Activated T-cell treated with anti-CD3 and anti-CD28 coated beads, Interleukin-2, amount 50 U/mL, for 48 hours (primary cell): ENCODE results near the gene CDCA4.
"Not testable (repeated sequence)": the region's sequence is repeated elsewhere in the genome, so short reads cannot be mapped to it uniquely, and the experiment has no call there.

Source experiments
- DNase-seq, 2 experiments: peaks; one replicate each; pipeline ENCODE4 v3.0.0-alpha.2; 2020

CDCA4 gene

DNA sequence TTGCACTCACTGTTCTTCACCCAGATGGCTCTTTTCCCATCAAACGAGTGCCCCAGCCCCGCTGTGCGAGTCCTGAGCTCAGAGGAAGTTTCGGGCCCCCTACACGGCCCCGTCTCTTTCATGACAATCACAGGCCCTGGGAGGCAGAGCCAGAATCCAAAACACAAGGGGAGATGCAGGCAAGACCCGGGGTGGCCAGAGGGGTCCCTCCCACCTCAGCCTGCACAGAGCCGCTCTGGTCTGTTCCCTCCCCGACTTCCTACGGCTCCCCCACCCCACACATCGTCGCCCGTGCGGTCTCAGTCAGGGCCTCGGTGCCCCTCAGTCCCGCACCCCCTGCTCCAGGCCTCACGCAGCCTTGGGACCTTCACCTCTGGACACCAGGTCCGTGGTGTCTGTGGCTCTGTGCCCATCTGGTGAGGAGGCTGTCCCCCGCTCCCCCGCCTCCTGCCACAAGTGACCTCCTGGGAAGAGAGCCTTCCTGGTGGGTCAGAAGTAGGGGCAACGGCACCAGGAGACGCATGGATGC, 35.5 kb upstream of the CDCA4 start:
- DNase-seq: no peak

DNA sequence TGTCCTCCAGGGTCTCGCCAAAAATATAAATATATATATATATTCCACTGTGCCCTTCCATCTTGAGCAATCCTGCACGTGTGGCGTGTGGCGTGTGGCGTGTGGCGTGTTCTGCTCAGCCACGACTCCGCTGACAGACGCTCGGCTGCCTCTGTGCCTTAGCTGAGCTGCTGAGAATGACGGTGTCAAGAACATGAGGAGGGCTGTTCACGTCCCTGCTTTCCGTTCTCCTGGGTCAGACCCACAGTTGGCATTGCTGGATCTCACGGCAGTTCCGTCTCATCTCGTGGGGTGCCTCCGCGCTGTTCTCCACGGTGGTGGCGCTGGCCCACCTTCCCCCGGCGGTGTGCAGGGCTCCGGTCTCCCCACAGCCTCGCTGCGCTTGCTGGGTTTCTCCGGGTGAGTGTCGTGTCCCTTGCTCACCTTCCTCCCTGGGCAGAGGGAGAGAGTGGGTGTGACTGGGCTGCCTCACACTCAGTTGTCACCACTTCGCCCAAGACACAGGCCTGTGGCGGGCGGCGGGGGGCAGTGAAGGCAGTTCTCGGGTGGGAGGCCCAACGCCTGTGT, 34.9 kb upstream of the CDCA4 start:
- DNase-seq: no peak

DNA sequence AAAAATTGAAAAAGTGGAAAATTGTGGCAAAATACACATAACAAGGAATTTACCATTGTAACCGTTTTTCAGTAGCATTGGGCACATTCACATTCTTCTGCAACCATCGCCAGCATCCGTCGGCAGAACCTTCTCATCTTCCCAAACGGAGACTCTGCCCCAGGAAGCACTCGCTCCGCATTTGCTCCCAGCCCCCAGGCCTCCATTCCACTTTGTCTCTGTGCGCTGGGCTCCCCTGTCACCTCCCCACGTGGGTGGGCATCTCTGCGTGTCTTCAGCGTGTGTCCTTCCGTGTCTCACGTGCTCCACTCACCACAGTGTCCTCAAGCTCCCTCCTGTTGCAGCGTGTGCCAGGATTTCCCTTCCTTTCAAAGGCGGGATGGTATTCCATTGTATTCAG, 34.5 kb upstream of the CDCA4 start:
- no peak for DNase-seq

DNA sequence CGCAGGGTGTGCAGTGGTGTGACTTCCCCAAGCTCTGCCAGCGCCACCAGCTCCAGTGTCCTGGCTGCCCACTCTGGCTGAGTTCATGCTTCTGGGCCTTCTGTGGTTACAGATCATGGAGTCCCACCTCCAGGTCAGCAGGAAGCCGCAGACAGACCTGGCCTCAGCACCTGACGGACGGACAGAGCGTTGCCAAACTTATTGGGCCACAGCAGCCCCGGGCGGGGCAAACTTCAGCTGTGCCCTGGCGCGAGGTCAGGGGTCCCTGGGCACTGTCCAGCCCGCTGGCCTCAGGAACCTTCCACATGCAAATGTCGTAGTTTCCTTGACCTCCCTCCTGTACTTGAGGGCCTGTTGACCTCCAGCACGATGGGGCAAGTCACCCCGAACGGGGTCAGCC, 33.1 kb upstream of the CDCA4 start:
- DNase-seq: no peak

DNA sequence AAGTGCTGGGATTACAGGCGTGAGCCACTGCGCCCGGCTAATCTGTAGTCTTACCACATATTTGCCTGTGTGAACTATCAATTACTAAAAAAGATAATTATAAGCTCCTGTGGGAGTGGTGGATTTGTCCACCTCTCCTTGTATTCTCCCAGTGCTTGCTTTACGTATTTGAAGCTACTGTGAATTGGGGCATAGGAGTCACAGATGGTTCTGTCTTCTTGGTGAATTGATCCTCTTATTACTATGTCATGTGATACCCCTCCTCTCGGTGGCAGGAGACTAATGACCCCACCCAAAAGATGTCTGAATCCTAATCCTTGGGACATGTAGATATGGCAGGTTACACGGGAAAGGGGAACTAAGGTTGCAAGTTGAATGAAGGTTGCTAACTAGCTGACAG, 32.5 kb upstream of the CDCA4 start:
- DNase-seq: no peak

DNA sequence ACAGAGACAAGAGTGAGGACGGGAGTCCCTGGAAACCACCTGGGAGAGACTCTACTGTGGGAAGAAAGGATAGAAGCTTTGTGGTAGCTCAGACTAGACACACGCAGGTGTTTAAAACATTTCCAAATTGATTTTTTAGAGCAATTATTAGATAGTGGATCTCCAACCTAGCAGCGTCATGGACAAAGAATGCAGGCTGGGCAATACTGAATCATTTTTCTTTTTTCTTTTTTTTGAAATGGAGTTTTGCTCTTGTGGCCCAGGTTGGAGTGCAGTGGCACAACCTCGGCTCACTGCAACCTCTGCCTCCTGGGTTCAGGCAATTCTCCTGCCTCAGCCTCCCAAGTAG, 31.2 kb upstream of the CDCA4 start:
- no peak for DNase-seq

DNA sequence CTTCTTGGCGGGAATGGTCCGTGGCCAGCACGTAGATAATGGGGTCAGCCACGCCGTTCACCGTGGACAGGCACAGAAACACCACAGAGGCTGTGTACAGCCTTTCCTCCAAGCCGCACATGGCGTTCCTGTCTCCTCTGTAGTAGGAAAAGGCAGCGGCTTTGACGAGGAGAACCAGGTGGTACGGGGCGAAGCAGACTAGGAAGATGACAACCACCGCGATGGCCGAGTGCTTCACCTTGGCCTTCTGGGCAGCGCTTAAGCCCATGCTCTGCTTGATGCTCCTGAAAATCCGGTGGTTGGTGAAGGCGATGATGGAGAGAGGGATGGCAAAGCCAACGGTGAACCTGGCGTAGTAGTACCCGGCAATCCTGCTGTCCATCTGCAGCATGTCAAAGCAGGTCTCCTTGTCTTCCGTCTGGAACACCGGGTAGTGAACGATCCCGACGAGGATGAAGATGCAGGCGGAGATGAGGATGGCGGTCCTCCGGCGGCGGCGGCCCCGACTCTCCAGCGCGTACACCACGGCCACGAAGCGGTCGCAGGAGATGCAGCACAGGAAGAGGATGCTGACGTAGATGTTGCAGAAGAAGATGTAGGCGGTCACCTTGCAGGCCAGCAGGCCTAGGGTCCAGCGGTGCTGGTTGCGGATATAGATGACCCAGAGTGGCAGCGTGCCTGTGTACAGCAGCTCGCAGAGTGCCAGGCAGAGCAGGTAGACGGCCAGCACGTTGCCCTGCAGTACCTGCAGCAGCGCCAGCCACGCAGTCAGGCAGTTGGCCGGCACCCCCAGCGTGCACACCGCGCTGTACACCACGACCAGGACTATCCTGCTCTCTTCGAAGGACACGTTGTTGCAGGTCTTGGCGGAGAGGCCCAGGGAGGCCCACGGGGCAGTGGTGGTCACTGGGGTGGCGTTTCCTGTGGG, 30.6 kb upstream of the CDCA4 start:
- DNase-seq: no peak

DNA sequence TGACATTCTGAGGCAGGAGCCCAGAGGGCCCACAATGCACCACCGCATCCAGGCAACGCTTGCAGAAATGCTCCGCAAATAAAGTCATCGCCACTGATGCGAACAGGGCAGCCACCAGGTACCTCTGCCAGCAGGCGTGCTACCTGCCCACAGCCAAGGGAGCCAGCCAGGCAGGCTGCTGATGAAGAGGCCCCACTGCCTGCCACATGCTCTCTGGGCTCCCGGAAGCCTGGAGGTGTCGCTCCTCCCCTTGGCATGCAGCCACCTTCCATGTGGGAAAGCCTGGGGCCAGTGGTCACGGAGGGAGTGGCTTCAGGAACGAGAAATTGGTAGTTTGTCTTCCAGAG, 29.6 kb upstream of the CDCA4 start:
- DNase-seq: no peak

DNA sequence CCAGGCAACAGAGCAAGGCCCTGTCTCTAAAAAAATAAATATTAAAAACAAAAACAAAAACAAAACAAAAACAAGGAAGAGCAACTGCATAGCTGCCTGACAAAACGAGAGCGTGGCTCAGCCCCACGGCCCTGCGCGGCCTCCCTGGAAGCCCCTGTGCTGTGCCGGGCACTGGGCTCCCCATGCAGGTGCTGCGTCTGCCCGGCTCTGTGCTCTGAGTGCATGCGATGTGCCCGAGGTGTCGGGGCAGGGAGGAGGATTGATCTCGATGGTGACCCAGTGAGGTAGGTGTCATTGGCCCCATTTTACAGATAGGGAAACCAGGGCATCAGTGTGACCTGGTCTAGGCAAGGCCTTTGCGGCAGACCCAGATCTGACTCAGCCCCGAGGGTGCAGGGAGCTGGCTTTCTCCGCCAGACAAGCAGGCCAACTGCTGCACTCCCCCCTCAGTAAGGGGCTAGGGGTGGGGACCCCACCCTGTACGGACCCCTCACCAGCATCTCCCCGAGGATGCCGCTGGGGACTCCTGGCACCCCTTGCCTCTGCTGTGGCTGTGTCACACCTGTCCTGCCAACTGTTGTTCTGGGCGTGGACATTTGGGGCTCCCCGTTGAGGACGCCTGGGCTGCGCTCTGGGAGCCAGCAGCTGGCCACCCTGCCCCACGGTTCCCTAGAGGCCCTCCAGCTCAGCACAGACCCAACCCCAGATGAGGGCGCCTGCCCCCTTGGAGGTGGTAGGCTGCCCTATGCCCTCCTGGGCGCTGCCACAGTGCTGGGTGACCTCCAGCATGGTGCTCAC, 29.1 kb upstream of the CDCA4 start:
- no peak for DNase-seq

DNA sequence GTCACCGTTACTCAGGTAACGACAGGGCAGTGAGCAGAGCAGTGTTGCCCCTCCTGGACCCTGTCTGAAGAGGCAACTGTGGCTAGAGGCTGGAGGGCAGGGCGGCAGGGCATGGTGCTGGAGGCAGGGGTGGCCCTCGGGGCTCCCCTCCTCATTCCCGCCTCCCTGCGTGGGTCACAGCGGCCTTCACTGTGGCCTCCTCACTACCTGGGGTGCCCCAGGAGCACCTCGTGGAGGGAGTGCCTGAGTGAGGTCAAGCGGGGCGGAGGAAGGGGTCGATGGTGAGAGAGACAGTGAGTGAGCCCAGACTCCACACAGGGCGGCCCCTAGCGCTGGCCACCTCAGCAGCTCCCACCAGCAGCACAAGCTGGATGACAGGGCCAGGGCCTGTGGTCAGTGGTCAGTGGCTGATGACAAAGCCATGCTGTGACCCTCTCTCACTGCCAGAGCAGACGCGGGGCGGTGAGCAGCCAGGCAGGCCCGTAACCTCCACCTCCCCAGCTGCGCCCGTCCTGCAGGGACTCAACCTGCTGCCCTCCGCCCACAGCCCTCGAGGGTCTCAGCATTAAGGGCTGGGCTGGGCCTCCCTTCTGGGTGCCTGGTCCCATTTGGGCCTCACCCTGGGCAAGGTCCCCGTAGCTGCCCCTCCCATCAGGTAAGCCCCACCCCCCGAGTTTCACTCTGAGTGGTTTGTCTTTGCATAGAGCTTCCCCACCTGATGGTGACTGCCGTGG, 26.6 kb upstream of the CDCA4 start:
- DNase-seq: peak; percentile 42 to 54

DNA sequence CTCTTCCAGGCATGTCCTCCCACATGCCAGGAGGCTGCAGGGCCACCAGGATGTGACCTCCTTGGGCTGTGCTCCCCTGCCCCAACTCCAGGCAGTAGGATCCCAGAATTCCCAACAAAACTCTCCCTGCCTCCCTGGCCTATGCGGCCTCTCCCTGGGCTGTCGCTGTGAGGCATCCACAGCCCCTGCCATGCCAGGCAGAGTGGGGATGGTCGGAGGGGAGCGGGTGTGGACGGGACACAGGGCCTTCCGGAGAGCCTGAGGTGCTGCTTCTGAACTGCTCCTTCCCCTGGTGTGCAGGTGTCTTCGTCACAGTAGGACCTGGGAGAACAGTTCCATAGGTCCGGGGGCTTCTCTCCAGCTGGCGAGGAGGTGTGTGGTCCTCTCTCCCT, 26.0 kb upstream of the CDCA4 start:
- no peak for DNase-seq

DNA sequence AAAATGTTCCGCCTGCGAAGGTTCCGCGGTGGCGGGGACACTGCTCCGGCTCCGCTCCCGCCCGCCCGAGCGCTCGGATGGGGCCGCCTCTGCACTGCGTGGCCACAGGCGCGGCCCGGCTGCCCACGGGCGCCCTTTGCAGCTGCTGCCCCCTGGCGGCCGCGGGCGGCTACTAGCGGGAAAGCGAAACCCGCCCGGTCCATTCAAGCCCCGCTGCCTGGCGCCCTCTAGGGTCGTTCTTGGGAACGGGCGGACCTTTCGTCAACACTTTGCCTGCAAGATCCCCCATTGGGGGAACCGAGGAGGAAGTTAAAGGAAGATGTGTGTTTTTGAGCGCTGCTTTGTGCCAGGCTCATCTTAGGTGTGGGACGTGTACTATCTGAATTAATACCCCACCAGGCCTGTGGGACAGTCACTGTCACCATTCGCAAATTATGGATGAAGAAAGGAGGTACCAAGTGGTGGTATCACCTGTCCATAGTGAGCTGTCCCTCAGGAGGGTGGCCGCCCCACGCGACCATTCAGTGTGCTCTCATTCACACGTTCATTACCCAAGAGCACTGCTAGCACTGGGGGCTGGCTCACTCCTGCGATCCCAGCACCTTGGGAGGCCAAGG, 24.9 kb upstream of the CDCA4 start:
- DNase-seq: peak; percentile 97 to 98

DNA sequence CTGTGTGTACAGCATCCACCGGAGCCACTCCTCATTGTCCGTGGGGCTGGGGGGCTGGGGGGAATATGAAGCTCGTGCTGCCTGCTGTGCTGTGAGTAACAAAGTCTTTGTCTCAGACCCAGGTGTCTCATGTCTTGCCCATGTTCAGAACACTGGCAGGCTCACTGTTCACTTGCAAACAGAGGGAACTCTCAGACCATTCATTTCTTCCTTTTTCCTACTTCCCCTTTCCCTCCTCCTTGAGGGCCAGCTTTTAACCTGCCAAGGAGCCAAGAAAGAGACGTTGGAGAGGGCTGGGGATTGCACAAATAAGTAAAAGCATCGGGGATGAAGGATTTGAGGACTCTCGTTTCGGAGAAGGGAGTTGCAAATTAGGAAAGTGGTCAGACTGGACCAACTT, 22.8 kb upstream of the CDCA4 start:
- DNase-seq: no peak

DNA sequence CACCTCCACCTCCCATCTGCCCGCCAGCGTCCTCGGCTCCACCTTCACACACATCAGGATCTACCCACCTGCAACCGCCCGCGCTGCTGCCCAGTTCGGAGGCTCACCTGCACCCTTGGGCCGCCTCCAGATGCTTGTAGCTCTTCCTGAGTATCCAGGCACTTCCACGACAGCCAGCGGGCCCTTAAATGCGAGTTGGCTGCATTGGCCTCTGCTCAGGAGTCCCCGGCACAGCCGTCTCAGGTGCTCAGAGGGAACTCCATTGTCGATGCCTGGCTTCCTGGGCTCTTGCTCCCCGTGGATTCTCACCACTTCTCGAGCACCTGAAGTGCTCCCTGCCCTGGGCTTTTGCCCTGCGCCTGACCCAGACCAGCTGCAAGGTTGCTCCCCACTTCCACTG, 21.9 kb upstream of the CDCA4 start:
- DNase-seq: no peak

DNA sequence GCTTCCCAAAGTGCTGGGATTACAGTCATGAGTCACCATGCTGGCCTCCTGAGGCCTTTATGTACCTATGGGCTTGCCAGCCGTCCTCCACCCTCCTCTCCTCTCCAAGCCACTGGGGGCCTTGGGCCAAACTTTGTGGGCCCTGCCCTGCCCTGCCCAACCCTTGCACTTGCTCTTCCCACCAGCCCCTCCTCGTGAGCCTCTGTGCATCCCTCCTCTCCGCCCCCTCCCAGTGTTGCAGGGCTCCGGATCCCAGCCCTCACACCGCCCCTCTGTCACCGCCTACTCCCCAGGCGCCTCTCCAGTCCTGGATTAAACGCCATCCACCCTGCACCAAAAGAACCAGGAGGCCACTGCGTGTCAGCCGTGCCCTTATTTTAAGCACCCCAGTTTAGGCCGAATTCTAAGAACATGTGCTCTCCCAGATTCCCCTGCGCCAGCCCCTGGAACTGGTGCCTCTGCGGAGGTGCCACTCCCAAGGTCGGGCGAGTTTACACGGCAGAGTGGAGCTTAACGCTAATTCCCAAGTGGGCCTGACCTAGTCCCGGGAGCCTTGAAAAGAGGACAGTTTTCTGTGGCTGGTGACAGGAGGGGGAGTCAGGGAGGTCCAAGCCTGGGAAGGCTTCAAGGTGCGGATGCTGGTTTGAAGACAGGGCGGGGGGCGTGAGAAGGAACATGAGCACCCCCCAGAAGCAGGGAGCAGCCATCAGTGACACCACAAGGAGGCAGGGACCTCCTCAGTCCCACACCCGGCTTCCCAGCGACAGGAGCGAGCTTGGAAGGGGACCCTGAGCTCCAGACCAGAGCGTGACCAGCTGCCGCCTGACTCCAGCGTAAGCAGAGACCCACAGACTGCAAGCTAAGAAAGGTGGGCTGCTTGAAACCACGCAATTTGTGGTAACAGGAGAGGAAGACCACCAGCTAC, 21.2 kb upstream of the CDCA4 start:
- no peak for DNase-seq

DNA sequence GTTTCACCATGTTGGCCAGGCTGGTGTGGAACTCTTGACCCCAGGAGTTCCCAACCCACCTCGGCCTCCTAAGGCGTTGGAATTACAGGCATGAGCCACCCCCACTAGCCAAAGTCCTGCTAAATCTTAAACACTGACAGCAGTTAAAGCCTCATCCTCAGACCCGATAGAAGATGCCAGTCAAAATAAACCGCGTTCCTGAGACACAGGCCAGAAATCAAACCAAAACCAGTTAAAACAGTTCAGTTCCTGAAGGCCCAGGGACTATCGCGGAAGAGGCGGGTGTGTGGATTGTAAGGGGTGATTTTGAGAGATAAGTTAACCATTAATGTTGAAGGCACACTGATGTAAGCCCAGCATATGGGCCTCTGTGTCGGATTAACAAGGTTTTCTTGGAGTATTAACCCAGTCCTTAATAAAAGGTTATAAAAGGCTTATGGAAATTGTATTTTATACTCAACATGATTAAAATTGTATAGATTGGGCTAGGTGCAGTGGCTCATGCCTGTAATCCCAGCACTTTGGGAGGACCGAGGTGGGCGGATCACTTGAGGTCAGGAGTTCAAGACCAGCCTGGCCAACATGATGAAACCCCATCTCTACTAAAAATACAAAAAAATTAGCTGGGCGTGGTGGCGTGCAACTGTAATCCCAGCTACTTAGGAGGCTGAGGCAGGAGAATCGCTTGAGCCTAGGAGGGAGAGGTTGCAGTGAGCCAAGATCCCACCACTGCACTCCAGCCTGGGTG, 18.7 kb upstream of the CDCA4 start:
- DNase-seq: no peak

DNA sequence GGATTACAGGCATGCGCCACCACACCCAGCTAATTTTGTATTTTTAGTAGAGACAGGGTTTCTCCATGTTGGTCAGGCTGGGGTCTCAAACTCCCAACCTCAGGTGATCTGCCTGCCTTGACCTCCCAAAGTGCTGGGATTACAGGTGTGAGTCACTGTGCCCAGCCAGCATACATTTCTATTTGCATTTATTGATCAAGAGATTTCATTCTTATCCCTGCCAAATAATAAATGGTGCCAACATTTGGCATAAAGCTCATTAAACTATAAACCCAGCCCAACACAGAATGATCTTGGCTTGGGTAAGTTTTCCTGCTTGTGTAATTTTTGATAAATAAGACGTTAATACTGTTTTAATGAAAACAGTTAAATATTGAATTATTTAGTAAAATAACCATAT, 14.7 kb upstream of the CDCA4 start:
- DNase-seq: not testable (repeated sequence)

DNA sequence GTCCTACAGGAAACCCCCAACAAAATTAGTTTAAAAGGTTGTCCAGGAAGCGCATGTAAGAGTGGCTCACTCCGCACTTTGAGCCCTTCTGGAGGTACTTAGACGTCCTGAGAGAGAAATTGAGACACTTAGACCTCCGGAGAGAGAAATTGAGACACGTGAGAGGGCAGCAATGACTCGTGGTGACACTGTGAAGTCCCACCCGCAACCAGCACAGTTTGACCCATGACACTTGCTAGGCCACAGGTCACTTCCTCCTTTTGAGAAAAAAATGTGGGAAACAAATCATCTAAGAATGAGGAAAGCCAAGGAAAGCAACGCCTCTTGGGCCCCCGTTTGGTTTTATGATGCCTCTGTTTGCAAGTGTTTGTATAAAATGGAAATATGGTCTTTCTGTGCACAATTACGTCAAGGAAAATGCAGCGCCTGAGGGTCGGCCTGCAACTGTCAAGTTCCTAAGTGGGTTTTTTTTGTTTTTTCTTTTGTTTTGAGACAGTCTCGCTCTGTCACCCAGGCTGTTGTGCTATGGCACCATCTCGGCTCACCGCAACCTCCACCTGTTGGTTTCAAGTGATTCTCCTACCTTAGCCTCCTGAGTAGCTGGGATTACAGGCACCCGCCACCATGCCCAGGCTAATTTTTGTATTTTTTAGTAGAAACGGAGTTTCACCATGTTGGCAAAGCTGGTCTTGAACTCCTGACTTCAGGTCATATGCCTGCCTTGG, 13.6 kb upstream of the CDCA4 start:
- DNase-seq: no peak

DNA sequence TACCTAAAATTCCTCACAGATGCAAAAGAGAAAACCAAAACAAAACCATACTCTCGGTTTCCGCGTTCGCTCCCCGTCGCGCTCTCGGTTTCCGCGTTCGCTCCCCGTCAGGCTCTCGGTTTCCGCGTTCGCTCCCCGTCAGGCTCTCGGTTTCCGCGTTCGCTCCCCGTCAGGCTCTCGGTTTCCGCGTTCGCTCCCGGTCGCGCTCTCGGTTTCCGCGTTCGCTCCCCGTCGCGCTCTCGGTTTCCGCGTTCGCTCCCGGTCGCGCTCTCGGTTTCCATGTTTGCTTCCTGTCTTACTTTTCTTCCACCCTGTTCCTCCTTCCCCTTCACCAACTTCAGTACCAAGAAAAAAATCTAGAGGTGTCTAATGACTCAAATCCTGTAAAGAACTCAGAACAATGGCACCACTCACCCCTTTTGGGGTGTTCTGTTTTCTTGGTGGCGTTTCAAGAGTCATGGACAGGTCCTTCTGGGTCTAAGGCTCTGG, 12.6 kb upstream of the CDCA4 start:
- not testable (repeated sequence) for DNase-seq

DNA sequence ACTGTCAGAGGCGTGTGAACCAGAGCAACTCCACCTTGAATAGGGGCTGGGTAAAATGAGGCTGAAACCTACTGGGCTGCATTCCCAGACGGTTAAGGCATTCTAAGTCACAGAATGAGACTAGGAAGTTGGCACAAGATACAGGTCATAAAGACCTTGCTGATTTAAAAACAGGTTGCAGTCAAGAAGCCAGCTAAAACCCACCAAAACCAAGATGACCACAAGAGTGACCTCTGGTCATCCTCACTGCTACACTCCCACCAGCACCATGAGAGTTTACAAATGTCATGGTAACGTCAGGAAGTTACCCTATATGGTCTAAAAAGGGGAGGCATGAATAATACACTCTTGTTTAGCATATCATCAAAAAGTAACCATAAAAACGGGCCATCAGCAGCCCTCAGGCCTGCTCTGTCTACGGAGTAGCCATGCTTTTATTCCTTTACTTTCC, 11.6 kb upstream of the CDCA4 start:
- not testable (repeated sequence) for DNase-seq
